HG03196 (cell line): ENCODE data around the gene ADGRF5.

Source experiments
- ATAC-seq: cut with Tn5 transposase; IDR thresholded peaks from one replicate; pipeline ENCODE4 v1.9.1; 2021; ENCODE audit not compliant: unreplicated experiment

The ADGRF5 gene

DNA sequence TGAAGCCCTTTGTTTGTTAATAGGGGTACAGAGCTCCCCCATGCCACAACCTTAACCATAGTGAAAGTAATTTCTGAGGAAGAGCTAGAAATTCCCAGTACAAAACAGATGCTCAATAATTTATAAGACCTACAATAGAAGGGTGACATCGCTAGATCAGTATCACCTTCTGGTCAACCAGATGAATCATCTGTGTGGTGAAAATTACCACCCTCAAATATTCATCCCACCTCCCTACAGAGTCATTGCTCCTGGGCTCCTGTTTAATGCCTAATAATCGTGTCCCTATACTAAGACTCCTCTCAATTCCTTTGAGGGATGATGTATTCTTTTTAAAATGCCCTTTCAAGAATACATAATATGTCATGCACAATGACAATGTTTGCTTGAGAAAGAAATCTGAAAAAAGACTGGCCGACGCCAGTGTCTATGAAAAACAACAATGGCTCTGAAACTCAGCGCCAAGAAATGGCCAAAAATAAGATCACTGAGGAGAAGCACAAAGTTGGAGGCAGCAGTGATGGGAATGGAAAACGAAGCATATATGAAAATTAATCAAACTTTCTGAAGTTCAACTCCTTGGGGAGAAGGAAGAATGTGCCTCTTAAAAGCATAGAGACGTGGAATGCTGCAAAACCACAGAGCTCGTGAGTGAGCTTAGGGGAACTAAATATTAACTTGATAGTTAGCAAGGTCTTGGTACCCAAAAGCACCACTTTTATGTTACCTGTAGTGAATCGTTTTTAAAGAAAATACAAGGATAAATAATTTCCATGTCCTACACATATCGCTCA, 11.0 kb upstream of the ADGRF5 start:
- no peak for ATAC-seq

DNA sequence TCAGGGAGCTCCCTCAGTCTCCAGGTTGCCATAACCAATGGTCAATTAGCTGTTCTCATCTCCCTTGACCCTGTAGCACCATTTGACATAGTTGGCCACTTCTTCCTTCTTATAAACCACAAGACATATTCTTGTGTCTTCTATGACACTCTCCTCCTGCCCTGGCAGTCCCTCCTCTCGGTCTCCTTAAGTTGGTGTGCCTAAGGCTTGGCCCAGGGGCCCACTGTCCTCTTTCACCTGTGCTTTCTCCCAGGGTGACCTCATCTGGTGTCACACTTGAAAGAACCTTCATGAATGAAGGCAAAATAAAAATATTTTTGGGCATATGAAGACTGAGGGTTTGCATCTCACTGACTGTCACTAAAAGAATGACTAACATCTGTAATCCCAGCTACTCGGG, 9.7 kb upstream of the ADGRF5 start:
- no peak for ATAC-seq

DNA sequence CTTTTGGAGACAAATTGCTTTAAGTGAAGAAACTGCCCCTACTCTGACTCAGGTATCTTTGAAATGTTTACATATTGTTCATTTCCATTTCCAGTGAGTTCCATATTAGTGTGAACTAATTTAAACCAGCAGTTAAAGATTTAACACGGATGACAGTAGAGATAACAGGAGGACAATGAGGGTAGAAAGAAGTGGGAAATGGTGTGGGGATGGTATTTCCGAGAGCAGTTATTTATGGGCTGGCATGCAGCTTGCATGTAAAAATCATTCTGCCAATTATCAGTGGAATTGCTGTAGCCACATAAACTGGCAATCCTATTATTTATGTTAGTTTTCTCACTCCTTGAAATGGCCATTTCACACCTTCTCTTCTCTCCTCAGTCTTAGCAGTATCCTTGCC, 8.6 kb upstream of the ADGRF5 start:
- no peak for ATAC-seq

DNA sequence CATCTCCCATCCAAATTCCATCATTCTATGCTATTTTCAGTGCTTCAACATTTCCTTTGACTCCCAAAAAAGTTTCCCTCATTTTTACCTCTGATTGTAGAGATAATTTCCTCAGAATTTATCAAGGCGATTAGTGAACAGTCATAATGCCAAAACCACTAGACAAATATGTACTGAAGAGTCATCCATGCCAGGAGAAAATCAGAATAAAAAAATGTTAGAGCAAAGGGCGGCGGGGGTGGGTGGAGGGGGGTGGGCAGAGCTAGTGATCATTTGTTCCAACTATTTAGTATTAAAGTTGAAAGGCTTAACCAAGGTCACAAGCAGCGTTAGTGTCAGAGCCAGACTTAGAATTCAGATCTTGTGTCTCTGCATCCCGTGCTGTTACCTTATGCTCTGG, 5.3 kb upstream of the ADGRF5 start:
- ATAC-seq = no peak

DNA sequence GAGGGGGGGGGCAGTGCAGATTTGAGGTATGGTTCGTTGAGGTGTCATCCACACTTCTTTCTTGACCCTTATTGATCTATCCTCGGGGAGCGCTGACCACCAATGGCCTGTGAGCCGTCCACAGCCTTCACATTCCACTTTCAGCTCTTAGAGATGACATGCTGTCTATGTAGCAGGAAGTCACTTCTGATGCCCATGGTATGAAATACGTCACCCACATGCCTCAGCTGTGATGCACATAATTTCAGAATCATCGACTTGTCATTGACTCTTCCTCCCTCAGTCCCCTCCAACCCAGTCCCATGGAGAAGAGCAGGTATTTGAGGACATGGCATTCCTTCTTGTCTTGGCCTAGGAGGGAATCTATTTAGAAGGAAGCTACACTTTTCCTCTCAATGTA, 4.7 kb upstream of the ADGRF5 start:
- no peak for ATAC-seq

DNA sequence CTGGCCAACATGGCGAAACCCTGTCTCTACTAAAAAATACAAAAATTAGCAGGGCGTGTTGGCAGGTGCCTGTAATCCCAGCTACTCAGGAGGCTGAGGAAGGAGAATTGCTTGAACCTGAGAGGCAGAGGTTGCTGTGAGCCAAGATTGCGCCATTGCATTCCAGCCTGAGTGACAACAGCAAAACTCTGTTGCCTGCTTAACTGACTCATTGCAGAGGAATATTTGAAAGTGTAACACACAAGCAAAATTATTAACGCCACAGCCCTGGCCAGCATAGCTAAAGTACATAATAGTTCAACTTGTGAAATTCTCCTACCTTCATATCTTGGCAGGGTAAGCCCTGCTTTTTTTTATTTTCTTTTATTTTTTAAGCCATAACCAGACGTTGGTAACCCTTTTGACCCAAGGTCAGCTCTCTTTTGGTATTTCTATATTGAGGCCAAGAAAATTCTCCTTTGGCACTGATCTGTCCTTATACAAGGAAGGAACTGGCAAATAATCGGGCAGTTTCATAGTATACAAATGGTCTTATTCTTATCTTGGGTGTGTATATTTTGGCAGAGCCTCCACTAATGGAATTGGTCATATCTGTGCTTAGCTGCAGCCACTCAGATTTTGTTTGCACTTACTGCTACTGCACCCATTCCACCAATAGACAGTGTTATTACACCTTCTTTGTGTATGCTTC, 4.0 kb upstream of the ADGRF5 start:
- no peak for ATAC-seq

DNA sequence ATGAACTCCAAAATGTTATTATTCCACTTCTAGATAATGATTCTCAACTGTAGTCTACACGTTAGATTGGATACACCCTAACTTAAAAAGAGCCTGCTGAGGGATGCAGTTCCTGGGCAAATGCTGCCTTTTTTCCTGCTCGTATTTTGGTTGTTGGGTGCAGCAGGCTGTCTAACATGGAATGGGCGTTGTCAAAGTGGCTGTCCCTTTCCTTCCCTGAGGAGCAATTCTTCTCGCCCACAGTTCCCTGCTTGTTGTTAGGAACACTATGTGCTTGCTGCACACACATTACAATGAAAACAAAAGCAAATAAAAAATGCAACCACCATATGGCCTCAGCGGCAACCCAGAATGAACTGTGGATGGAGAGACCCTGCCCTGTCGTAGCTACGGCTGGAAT, 1.7 kb upstream of the ADGRF5 start:
- no peak for ATAC-seq

DNA sequence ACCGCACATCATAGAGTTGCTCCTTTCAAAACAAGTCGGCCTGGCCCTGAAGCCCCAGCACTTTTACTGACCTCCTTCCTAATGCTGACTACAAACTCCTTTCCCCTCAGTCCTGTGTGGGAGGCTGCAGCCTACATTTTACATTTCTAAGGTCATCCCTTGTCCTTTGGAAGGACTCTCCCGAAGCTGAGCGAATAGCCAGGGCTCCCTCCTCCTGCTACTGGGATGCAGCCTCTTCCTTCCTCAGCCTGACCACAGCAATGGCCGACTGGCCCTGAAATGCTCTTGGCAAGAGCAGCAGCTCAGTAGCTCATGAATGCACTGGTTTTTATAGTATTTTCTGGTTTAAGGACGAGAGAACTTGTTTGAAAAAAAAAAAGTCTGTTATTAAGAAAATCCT, 679 bp downstream of the ADGRF5 start:
- ATAC-seq = no peak

DNA sequence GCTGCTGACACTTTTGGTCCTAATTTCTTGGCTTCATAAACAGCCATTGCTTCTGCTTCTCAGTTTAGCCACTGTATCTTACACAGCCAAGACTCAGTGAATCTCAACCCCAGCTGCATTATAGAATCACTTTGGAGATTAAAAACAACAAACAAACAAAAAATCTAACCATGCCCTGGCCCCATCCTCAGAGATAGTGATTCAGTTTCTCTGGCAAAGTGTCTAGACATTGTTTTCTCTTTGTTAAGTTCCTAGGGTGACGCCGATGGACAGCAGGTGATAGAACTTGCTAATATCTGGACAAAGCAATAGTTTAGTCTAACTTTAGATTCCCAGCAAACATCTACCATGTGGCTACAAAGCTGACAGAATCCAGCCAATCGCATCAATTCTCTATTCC, 2.9 kb downstream of the ADGRF5 start:
- no peak for ATAC-seq

DNA sequence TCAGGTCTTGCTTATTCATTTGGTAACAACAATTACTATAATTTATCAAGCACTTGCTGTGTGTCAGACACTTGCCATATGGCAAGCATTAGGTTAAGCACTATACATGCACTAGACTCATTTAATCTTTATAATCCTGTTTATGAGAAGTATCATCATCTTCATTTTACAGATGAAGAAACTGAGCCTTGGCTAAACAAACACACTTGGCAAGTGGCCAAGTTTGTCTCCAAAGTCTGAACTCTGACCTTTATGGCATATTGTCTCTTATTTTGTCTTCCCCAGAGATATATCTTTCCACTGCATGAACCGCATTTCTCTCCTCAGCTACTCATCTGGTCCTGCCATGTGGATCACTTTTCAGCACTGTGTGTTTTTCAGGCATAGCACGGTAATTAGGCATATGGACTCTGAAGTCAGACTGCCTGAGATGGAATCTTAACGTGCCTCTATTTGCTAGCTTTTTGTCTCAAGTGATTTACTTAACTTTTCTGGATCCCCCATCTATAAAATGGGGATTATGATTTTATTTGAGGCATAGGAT, 4.7 kb downstream of the ADGRF5 start:
- no peak for ATAC-seq

DNA sequence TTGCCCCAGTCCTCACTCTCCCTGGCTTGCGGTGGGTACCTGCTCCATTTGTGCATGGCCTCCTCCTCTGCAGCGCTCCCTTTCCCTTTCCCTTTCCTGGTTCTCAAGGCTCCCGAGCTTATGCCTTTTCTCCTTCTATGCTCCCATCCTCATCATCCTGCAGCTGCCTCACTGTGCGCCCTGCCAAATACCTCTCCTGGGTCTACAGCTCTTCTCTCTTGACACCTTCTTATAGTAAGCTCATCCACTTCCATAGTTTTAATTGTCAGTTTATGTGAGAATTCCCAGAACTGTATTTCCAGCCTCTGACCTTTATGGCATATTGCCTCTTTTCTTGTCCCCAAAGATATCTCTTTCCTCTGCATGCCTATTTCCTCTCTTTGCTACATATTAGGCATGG, 5.9 kb downstream of the ADGRF5 start:
- ATAC-seq = no peak

DNA sequence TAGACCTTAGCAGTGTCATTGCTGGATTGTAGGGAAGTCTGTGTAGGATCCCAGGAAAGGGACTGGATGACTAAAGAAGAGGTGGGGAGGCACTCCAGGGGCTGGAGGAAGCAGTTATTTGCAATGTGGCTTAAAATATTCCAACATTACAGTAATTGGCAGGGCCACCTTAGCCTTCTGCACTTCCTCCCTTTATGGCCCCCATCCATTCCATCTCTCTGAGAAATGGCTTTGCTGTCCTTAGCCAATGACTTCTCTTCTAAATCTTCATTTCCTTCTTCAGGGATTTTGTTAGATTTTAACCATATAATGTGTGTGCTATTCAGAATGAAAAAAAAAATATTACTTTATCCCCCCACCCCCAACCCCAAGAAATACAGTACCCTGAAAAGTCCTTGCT, 6.4 kb downstream of the ADGRF5 start:
- ATAC-seq = no peak

DNA sequence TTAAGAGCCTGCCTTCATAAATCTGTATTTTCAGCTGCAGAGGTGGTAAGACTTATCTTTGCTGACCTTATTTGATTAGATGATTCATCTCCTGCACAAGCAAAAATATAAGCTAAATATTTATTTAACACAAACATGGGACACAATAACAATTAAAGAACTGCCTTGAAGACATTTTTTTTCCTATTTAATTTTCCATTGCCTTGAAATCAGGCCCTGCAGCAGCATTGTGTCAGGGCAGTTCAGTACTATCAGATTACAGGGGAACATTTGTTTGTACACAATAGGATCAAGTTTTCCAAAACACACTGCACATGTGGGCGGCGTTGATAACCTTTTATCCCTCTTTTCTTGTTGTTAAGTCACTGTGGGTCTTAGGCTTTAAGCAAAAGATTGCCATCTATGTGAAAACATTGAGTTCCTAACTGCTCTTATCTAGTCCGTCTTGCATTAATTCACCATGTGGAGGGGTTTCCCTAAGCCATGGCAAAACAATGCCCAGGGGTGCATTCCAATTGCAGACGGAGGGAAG, 7.4 kb downstream of the ADGRF5 start:
- ATAC-seq = no peak

DNA sequence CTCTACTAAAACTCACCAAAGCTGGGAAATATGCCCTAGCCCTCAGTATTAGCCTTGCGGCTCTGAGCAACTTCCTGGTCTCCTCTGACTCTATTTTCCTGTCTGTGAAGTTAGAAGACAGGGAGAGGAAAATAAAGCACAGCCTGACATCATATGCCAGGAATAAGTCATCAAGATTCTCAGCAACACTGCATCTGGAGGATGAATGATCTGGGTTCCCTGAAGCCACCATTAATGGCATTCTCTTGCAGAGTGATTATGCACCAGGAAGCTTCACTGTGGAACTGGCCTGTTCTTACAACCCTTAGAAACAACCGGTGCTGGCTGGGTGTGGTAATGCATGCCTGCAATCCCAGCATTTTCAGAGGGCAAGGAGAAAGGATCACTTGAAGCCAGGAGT, 12.4 kb downstream of the ADGRF5 start:
- ATAC-seq = no peak

DNA sequence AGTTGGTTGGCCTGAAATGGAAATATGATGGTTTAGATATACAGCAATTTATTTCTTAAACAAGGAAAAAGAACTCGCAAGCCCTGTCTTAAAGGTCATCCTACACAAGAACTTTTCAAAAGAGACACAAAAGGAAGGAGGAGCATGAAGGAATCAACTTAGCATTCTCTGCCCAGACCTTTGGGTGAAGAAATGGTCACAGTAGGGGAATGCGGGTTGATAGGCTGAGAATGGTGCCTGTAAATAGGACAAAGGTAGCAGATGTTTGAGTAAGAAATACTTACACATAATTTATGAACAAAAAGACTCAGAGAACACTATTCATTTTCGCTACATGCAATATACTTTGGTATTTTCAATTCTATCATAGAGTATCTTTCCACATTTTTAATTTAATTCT, 15.0 kb downstream of the ADGRF5 start:
- no peak for ATAC-seq

DNA sequence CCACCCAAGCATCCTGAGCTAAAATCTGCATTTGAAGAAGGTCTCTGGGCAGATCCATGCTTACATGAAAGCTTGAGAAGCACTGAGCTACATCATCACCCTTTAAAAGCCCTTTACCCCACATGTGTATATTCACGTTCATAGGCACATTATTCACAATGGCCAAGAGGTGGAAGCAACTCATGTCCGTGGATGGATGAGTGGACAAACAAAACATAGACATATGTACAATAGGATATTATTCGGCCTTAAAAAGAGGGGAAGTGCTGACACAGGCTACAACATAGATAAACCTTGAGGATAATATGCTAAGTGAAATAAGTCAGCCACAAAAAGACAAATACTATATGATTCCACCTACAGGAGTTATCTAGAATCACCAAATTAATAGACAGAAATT, 17.6 kb downstream of the ADGRF5 start:
- no peak for ATAC-seq

DNA sequence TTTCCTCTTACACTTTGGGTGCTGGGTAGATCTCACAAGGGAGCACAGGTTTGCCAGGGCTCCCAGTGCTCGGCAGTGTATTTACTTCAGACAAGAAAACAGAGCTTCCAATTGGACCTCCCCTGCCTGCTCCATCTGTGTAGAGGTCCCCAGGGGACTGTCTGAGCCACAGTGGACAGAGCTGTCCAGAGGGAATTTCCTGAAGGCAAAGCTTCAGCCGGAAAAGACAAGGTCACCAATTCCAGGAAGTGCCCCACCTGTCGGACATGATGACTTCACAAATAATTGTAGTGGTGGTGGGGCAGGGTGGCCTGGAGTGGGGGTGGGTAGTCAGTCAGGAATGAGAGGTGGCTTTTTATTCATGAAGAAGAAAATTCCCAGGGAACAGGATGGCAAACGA, 18.6 kb downstream of the ADGRF5 start:
- ATAC-seq = no peak

DNA sequence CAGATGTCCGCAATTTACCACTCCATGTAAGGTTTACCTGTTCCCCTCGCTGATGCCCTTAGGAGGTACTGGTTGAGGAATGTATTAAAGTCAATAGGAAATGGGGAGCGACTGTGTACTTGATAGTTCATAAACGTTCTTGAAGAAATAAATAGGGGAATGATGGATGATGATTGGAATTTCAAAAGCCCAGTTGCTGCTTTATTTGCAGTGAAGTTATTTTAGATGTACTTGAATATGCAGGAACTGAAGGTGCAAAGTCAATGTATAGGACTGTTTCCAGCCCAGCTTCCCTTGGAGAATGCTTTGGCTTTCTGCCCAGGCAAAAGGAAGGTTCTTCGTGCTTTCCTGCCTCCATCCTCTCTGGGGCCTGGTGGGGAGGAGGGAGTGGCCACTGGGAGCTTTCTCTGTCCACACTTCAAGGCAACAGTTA, 19.8 kb downstream of the ADGRF5 start:
- no peak for ATAC-seq

DNA sequence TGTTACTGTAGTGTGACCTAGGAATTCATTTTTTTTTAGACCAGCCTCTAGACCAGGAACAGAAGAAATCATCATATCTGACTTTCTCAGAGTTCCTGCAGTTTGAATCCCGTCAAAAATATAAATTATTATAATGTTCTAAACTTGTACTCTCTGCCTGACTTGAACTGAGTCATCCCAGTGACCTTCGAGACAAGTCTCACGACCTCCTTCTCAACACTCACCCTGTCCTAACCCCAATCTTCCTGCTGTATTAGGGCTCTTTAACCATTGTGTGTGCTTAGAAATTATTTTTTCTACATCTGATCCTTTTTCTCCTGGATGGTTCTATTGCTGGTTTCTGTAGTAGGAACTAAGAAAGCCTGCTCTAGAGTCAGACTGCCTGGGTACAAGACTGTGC, 21.5 kb downstream of the ADGRF5 start:
- ATAC-seq = no peak

DNA sequence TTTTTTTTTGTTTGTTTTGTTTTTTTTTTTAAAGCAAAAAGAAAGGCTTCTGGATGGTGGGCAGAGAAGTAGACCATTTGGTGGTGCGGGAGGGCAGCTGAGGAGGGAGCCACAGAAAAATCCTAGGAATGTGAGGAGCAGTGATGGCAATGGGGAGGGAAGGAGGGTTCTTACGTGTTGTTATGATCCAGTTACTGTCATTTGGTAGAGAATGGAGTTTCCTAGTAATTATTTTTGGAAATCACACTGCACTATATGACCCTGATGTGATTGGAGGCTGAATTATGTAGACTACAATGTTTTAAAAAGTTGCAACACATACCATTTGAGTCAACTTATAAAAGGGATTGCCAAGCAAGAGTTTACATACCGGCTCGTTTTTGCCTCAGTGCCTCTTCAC, 22.1 kb downstream of the ADGRF5 start:
- no peak for ATAC-seq

DNA sequence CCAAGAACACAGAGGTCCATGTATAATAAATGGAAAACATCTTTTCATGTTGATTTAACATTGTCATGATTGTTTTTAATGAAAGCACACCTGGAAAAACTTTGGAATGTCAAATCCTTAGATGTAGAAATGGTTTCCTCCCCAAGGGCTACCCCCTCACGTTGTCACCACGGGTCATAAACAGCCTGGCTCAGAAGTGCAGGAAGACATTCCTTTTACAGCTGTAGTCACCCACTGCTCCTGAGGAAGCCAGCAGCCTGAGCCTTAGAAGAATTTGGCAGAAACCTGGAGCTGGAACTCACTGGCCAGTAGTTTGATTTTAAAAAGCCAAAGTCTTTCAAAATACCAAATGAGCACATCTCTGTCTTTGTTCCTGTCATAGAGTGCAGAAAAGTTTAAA, 23.7 kb downstream of the ADGRF5 start:
- ATAC-seq = no peak

DNA sequence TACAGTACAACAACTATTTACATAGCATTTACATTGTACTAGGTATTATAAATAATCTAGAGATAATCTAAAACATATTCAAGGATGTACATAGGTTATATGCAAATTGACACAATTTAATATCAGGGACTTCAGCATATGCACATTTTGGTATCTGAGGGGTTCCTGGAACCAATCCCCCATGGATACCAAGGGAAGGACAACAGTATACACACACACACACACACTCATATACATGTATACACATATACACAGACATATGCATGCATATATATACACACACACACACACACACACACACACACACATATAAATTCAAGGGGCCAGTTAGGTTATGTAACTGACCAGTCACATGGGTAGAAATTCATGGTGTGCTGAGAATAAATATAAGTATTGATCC, 24.9 kb downstream of the ADGRF5 start:
- ATAC-seq = no peak
